Cerebellar cortex (tissue), 1 donor: ENCODE measurements around the gene RBM38.

ENCODE experiments used
- DNase-seq: peaks from one replicate; pipeline ENCODE4 v3.0.0-alpha.2; 2015; ENCODE audit warnings: low spot score

The RBM38 gene

GRCh38 chr20:57455386-57455785 is 64.2 kb downstream of the RBM38 start:
- no peak for DNase-seq

- DNase-seq = no peak
Observed at GRCh38 chr20:57456116-57456515, 64.9 kb downstream of the RBM38 start.

GRCh38 chr20:57457243-57458095 is 66.3 kb downstream of the RBM38 start:
- DNase-seq = peak; percentile 50

- peak; percentile 24 for DNase-seq
Observed at GRCh38 chr20:57458400-57459160, 67.4 kb downstream of the RBM38 start.
